COLO668 (cell line): Measurements from ENCODE around the gene CCDC91.
"Not testable (repeated sequence)": the region's sequence is repeated elsewhere in the genome, so short reads cannot be mapped to it uniquely, and the experiment has no call there.

ENCODE experiments used
- DNase-seq: peaks from one replicate; lab custom pipeline; 2025; ENCODE audit not compliant: unreplicated experiment; lab: John Stamatoyannopoulos, UW

CCDC91 gene

GRCh38 chr12:28446031-28446430 is 255.8 kb downstream of the CCDC91 start:
- DNase-seq, result no peak

GRCh38 chr12:28453686-28454085 is 263.4 kb downstream of the CCDC91 start:
- no peak for DNase-seq

GRCh38 chr12:28456934-28457710 is 266.9 kb downstream of the CCDC91 start:
- no peak for DNase-seq

GRCh38 chr12:28457785-28458184 is 267.5 kb downstream of the CCDC91 start:
- no peak for DNase-seq

GRCh38 chr12:28459481-28459880 is 269.2 kb downstream of the CCDC91 start:
- DNase-seq, result no peak

- DNase-seq, result no peak
Measured at GRCh38 chr12:28460420-28461130, 270.3 kb downstream of the CCDC91 start.

- no peak for DNase-seq
Measured at GRCh38 chr12:28463396-28463795, 273.1 kb downstream of the CCDC91 start.

- DNase-seq, result not testable (repeated sequence)
Measured at GRCh38 chr12:28471762-28472161, 281.5 kb downstream of the CCDC91 start.

- DNase-seq, result not testable (repeated sequence)
Measured at GRCh38 chr12:28476206-28476605, 285.9 kb downstream of the CCDC91 start.

- DNase-seq, result not testable (repeated sequence)
Measured at GRCh38 chr12:28479097-28479496, 288.8 kb downstream of the CCDC91 start.

- no peak for DNase-seq
Measured at GRCh38 chr12:28479683-28480082, 289.4 kb downstream of the CCDC91 start.

GRCh38 chr12:28484156-28484555 is 293.9 kb downstream of the CCDC91 start:
- no peak for DNase-seq

GRCh38 chr12:28486521-28486920 is 296.3 kb downstream of the CCDC91 start:
- DNase-seq, result no peak

- no peak for DNase-seq
Measured at GRCh38 chr12:28489246-28489645, 299.0 kb downstream of the CCDC91 start.

- DNase-seq, result no peak
Measured at GRCh38 chr12:28497889-28498411, 307.7 kb downstream of the CCDC91 start.

GRCh38 chr12:28498850-28499249 is 308.6 kb downstream of the CCDC91 start:
- DNase-seq, result no peak

GRCh38 chr12:28500373-28501024 is 310.2 kb downstream of the CCDC91 start:
- DNase-seq, result no peak

- no peak for DNase-seq
Measured at GRCh38 chr12:28506271-28506670, 316.0 kb downstream of the CCDC91 start.

GRCh38 chr12:28507033-28507432 is 316.8 kb downstream of the CCDC91 start:
- no peak for DNase-seq

- no peak for DNase-seq
Measured at GRCh38 chr12:28507867-28508266, 317.6 kb downstream of the CCDC91 start.

GRCh38 chr12:28512406-28512805 is 322.1 kb downstream of the CCDC91 start:
- no peak for DNase-seq

- DNase-seq, result no peak
Measured at GRCh38 chr12:28512876-28513275, 322.6 kb downstream of the CCDC91 start.
